ENCODE measurements around the gene ASGR2. TPM values are rescaled to one million over a fixed set of nuclear protein-coding genes. Genes with fewer than 3 reads are reported as not detected.
A peak's percentile ranks its signal among the peaks of the same experiment; 100 is the strongest.

Gene ASGR2
- total RNA-seq, 4 donors from 2014 or later, result not detected

- DNase-seq, result no peak
- Histone ChIP-seq H3K27me3 (no peaks in the 10 kb centered on the region), H3K4me1 (no peaks in the 10 kb centered on the region), H3K9me3 (no peaks in the 10 kb centered on the region), H3K4me3 (peak overlapping the region in 1 of 4 donors; percentile 11), H3K36me3 (no peaks in the 10 kb centered on the region), H3K27ac (no peak overlapping the region)
- no peak for TF ChIP-seq CTCF (IDR thresholded peaks at IDR 0.05)
- no peak for TF ChIP-seq POLR2A (IDR thresholded peaks at IDR 0.05)
These were observed 35.9 kb downstream of the ASGR2 start for GRCh38 chr17:7078711-7079110.

GRCh38 chr17:7077911-7078546 lies 36.6 kb downstream of the ASGR2 start:
- Histone ChIP-seq H3K27ac (no peak overlapping the region), H3K9me3 (no peaks in the 10 kb centered on the region), H3K36me3 (no peaks in the 10 kb centered on the region), H3K27me3 (no peaks in the 10 kb centered on the region), H3K4me3 (peak overlapping the region in 1 of 4 donors; percentile 11), H3K4me1 (no peaks in the 10 kb centered on the region)
- no peak for DNase-seq
- no peak for TF ChIP-seq CTCF (IDR thresholded peaks at IDR 0.05)
- no peak for TF ChIP-seq POLR2A (IDR thresholded peaks at IDR 0.05)

GRCh38 chr17:7074931-7075330 lies 39.7 kb downstream of the ASGR2 start:
- TF ChIP-seq CTCF (IDR thresholded peaks at IDR 0.05), result no peak
- no peak for TF ChIP-seq POLR2A (IDR thresholded peaks at IDR 0.05)
- no peaks in the 10 kb centered on the region for H3K4me1 ChIP-seq
- no peaks in the 10 kb centered on the region for H3K9me3 ChIP-seq
- no peaks in the 10 kb centered on the region for H3K36me3 ChIP-seq
- DNase-seq, result no peak
- no peaks in the 10 kb centered on the region for H3K27me3 ChIP-seq
- H3K27ac ChIP-seq, result no peak overlapping the region
- H3K4me3 ChIP-seq, result no peak overlapping the region

- no peak overlapping the region for H3K4me3 ChIP-seq
- TF ChIP-seq POLR2A (IDR thresholded peaks at IDR 0.05) (no peak), CTCF (IDR thresholded peaks at IDR 0.05) (no peak)
- H3K4me1 ChIP-seq, result no peaks in the 10 kb centered on the region
- H3K36me3 ChIP-seq, result no peaks in the 10 kb centered on the region
- no peaks in the 10 kb centered on the region for H3K27me3 ChIP-seq
- H3K27ac ChIP-seq, result no peak overlapping the region
- DNase-seq, result no peak
- peaks cover 0 to 8% (median 2%) of the 10 kb centered on the region in 4 donors for H3K9me3 ChIP-seq
These were observed 42.2 kb downstream of the ASGR2 start for GRCh38 chr17:7072406-7072805.

GRCh38 chr17:7070712-7071111 lies 43.9 kb downstream of the ASGR2 start:
- Histone ChIP-seq H3K27me3 (no peaks in the 10 kb centered on the region), H3K27ac (no peak overlapping the region)

More at GRCh38 chr17:7070712-7071111, 43.9 kb downstream of the ASGR2 start:
- no peaks in the 10 kb centered on the region for H3K36me3 ChIP-seq
- no peaks in the 10 kb centered on the region for H3K4me1 ChIP-seq
- H3K9me3 ChIP-seq, result peaks cover 0 to 8% (median 2%) of the 10 kb centered on the region in 4 donors
- no peak for DNase-seq
- no peak overlapping the region for H3K4me3 ChIP-seq
- TF ChIP-seq POLR2A (IDR thresholded peaks at IDR 0.05) (no peak), CTCF (IDR thresholded peaks at IDR 0.05) (no peak)

Measured in Peyer's patch (tissue), 4 donors.